ENCODE data around the gene SYF2. TPM values are rescaled to one million over a fixed set of nuclear protein-coding genes. Genes with fewer than 3 reads are reported as not detected.

Gene SYF2
- total and polyA plus RNA-seq, 2 of the 13 experiments (the other 11 are each of a cell fraction or from before 2014, with no cell fraction given) = 17.8 to 34.1 TPM

DNA sequence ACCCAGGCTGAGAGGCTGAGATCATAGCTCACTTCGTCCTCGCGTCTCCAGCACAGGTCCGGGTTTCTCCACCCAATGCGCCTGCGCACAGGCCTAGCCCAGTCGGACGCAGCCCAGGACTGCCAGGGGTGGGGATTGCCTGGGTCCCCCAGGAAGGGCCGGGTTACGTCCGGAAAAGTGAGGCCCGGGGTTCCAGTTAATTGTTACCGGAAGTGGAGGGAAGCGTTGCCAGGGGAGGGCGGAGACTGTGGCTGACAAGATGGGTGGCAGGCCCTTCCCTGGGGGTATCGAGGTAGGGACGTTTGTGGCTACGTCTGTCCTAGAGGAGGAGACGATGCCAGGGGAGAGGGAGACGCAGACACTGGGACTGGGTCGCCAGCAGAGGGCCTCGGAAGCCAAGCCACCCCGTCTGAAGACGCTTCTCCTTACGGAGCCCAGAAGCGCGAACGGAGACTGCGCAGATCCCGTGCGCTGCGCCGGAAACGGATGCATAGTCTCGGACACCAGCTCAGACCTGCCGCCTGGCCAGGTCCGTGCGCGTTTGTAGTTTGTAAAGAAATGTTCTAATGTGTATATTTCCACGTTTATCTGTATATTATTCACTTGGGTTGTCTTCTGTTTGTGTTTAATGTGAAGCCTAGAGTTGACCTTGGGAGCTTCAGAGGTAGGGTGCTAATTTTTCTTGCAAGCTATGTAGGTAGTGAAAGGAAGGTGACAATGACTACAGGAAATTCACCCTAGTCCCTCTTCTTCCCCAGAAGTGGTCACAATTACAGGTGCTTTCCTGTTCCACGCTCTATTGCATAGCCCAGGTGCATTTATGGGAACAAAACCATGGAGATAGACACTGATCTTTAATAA lies 7.6 kb upstream of the SYF2 start (continued):
- peak; percentile 67 for TF ChIP-seq NR2C2 (CRISPR knock-in tag; IDR thresholded peaks at IDR 0.05; ENCODE audit: borderline replicate concordance)
- no peak for TF ChIP-seq ZFP82 (CRISPR knock-in tag; IDR thresholded peaks at IDR 0.05; ENCODE audit: borderline replicate concordance)
- peak; percentile 73; the same call in 1 of the 2 replicates for TF ChIP-seq ZFP36L1 (CRISPR knock-in tag; IDR thresholded peaks at IDR 0.05)
- TF ChIP-seq, protein P1, sequence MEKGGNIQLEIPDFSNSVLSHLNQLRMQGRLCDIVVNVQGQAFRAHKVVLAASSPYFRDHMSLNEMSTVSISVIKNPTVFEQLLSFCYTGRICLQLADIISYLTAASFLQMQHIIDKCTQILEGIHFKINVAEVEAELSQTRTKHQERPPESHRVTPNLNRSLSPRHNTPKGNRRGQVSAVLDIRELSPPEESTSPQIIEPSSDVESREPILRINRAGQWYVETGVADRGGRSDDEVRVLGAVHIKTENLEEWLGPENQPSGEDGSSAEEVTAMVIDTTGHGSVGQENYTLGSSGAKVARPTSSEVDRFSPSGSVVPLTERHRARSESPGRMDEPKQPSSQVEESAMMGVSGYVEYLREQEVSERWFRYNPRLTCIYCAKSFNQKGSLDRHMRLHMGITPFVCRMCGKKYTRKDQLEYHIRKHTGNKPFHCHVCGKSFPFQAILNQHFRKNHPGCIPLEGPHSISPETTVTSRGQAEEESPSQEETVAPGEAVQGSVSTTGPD (CRISPR knock-in tag; IDR thresholded peaks at IDR 0.05) = no peak
- no peak for TF ChIP-seq NR2F6 (IDR thresholded peaks at IDR 0.05)
- TF ChIP-seq NR2F6 (CRISPR knock-in tag; IDR thresholded peaks at IDR 0.05) = no peak
- TF ChIP-seq ZNF616 (CRISPR knock-in tag; IDR thresholded peaks at IDR 0.05; ENCODE audit: low read depth) = no peak; the same call in 1 of the 2 replicates
- no peak for TF ChIP-seq ZNF446 (CRISPR knock-in tag; IDR thresholded peaks at IDR 0.05)
- TF ChIP-seq, protein P2, sequence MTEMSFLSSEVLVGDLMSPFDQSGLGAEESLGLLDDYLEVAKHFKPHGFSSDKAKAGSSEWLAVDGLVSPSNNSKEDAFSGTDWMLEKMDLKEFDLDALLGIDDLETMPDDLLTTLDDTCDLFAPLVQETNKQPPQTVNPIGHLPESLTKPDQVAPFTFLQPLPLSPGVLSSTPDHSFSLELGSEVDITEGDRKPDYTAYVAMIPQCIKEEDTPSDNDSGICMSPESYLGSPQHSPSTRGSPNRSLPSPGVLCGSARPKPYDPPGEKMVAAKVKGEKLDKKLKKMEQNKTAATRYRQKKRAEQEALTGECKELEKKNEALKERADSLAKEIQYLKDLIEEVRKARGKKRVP (CRISPR knock-in tag; IDR thresholded peaks at IDR 0.05) = no peak
- no peak for TF ChIP-seq JUND (CRISPR knock-in tag; IDR thresholded peaks at IDR 0.05)
- no peak for TF ChIP-seq MEIS2 (CRISPR knock-in tag; IDR thresholded peaks at IDR 0.05)
- 0 out of 2 replicates have a peak, but pooled peaks have one; percentile 52 for TF ChIP-seq CREM (IDR thresholded peaks at IDR 0.05)
- no peak for TF ChIP-seq CREM (CRISPR knock-in tag; IDR thresholded peaks at IDR 0.05)
- TF ChIP-seq, protein P3, sequence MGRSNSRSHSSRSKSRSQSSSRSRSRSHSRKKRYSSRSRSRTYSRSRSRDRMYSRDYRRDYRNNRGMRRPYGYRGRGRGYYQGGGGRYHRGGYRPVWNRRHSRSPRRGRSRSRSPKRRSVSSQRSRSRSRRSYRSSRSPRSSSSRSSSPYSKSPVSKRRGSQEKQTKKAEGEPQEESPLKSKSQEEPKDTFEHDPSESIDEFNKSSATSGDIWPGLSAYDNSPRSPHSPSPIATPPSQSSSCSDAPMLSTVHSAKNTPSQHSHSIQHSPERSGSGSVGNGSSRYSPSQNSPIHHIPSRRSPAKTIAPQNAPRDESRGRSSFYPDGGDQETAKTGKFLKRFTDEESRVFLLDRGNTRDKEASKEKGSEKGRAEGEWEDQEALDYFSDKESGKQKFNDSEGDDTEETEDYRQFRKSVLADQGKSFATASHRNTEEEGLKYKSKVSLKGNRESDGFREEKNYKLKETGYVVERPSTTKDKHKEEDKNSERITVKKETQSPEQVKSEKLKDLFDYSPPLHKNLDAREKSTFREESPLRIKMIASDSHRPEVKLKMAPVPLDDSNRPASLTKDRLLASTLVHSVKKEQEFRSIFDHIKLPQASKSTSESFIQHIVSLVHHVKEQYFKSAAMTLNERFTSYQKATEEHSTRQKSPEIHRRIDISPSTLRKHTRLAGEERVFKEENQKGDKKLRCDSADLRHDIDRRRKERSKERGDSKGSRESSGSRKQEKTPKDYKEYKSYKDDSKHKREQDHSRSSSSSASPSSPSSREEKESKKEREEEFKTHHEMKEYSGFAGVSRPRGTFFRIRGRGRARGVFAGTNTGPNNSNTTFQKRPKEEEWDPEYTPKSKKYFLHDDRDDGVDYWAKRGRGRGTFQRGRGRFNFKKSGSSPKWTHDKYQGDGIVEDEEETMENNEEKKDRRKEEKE (IDR thresholded peaks at IDR 0.05) = no peak
- no peak for TF ChIP-seq PLRG1 (conservative IDR thresholded peaks at IDR 0.05)
- TF ChIP-seq, protein P4, sequence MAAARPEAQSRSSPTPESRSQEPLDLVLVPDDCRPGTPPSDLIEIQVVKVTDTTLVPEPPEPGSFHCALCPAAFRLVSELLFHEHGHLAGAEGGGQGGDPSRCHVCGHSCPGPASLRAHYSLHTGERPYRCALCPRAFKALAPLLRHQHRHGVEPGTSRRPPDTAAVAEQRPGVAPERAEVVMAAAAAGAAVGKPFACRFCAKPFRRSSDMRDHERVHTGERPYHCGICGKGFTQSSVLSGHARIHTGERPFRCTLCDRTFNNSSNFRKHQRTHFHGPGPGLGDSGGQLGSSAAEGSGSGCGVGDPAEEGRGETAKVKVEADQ (CRISPR knock-in tag; IDR thresholded peaks at IDR 0.05; ENCODE audit: borderline replicate concordance) = no peak; the same call in 1 of the 2 replicates
- TF ChIP-seq, protein P5, sequence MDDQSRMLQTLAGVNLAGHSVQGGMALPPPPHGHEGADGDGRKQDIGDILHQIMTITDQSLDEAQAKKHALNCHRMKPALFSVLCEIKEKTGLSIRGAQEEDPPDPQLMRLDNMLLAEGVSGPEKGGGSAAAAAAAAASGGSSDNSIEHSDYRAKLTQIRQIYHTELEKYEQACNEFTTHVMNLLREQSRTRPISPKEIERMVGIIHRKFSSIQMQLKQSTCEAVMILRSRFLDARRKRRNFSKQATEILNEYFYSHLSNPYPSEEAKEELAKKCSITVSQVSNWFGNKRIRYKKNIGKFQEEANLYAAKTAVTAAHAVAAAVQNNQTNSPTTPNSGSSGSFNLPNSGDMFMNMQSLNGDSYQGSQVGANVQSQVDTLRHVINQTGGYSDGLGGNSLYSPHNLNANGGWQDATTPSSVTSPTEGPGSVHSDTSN (CRISPR knock-in tag; IDR thresholded peaks at IDR 0.05; ENCODE audit: borderline replicate concordance) = no peak

Measured in HepG2 (cell line).